T-helper 17 cell (primary cell): Measurements from ENCODE around the gene YWHAG. TPM values are rescaled to one million over a fixed set of nuclear protein-coding genes. Genes with fewer than 3 reads are reported as not detected.
"Not testable (repeated sequence)": the region's sequence is repeated elsewhere in the genome, so short reads cannot be mapped to it uniquely, and the experiment has no call there.

Experiments
- ATAC-seq: fragments of 150-1000 bp; cut with Tn5 transposase; 2 replicates; pipeline ENCODE4 v1.10.0; 2021; ENCODE audit warnings: mild to moderate bottlenecking, moderate library complexity
- DNase-seq, 3 donors: peaks; one replicate each; pipeline versions ENCODE4 v3.0.0 to v3.0.0-alpha.2; 2020 to 2021
- H3K9me3 ChIP-seq: one replicate; pipeline ENCODE4 v1.7.0; 2013; ENCODE audit warnings: low read length, mild to moderate bottlenecking; ENCODE audit not compliant: control insufficient read depth, poor library complexity, severe bottlenecking
- H3K27ac Mint-ChIP-seq: one replicate; pipeline ENCODE4 v1.8.0; 2022; ENCODE audit warnings: mild to moderate bottlenecking, moderate library complexity, mixed read lengths
- H3K27me3 Mint-ChIP-seq: one replicate; pipeline ENCODE4 v1.8.0; 2022; ENCODE audit warnings: mixed read lengths
- H3K36me3 Mint-ChIP-seq: one replicate; pipeline ENCODE4 v1.8.0; 2022; ENCODE audit warnings: low read depth, mixed read lengths
- H3K4me1 Mint-ChIP-seq: one replicate; pipeline ENCODE4 v1.8.0; 2022; ENCODE audit warnings: mild to moderate bottlenecking, mixed read lengths
- H3K4me3 Mint-ChIP-seq: one replicate; pipeline ENCODE4 v1.8.0; 2022; ENCODE audit warnings: mild to moderate bottlenecking, moderate library complexity, mixed read lengths
- total RNA-seq, 4 donors: library from RNA in 2 of 4; stranded (reverse) in 2 of 4; gene quantifications; one replicate each; pipeline ENCODE4 v1.2.3 and lab custom pipeline; 2022 to 2026

Gene YWHAG
- total RNA-seq, 2 donors from 2014 or later, result 26.0 to 32.7 TPM

- no peaks in the 10 kb centered on the region for H3K27me3 Mint-ChIP-seq
- H3K27ac Mint-ChIP-seq, result peak within 1 kb of the TSS; percentile 95
- no peaks in the 10 kb centered on the region for H3K9me3 ChIP-seq
- peak within 1 kb of the TSS; percentile 92 for H3K4me3 Mint-ChIP-seq
- no peaks in the 10 kb centered on the region for H3K36me3 Mint-ChIP-seq
- peaks cover 11% of the 10 kb centered on the region for H3K4me1 Mint-ChIP-seq
- DNase-seq, result peak; percentile 41 to 63 (median 54)
- ATAC-seq, result peak; percentile 71
Measured at GRCh38 chr7:76302347-76303201, 56.2 kb downstream of the YWHAG start, which contains the start of gene HSPB1. TSS of gene HSPB1 (plus strand) at chr7:76302673. CDS start at chr7:76302713, 40 bp downstream.

GRCh38 chr7:76301000-76301399 is 57.8 kb downstream of the YWHAG start:
- no peaks in the 10 kb centered on the region for H3K36me3 Mint-ChIP-seq
- H3K4me3 Mint-ChIP-seq, result no peak overlapping the region

GRCh38 chr7:76300166-76300731 is 58.5 kb downstream of the YWHAG start:
- Mint-ChIP-seq H3K27ac (no peak overlapping the region), H3K4me1 (peaks cover 14% of the 10 kb centered on the region), H3K4me3 (no peak overlapping the region), H3K27me3 (no peaks in the 10 kb centered on the region), H3K36me3 (no peaks in the 10 kb centered on the region)
- no peaks in the 10 kb centered on the region for H3K9me3 ChIP-seq
- DNase-seq (no peak), ATAC-seq (no peak)

More at GRCh38 chr7:76301000-76301399, 57.8 kb downstream of the YWHAG start:
- ATAC-seq, result no peak
- H3K27me3 Mint-ChIP-seq, result no peaks in the 10 kb centered on the region
- no peak overlapping the region for H3K27ac Mint-ChIP-seq
- no peak for DNase-seq
- H3K9me3 ChIP-seq, result no peaks in the 10 kb centered on the region
- H3K4me1 Mint-ChIP-seq, result peaks cover 14% of the 10 kb centered on the region

GRCh38 chr7:76296743-76297740 is 61.7 kb downstream of the YWHAG start:
- DNase-seq, result no peak
- H3K4me1 Mint-ChIP-seq, result peaks cover 8% of the 10 kb centered on the region
- no peak for ATAC-seq
- H3K9me3 ChIP-seq, result no peaks in the 10 kb centered on the region
- H3K27me3 Mint-ChIP-seq, result peaks cover 5% of the 10 kb centered on the region
- no peaks in the 10 kb centered on the region for H3K36me3 Mint-ChIP-seq
- no peak overlapping the region for H3K4me3 Mint-ChIP-seq
- no peak overlapping the region for H3K27ac Mint-ChIP-seq

GRCh38 chr7:76294344-76295024 is 64.3 kb downstream of the YWHAG start:
- H3K4me3 Mint-ChIP-seq, result no peak overlapping the region
- H3K4me1 Mint-ChIP-seq, result peaks cover 12% of the 10 kb centered on the region
- no peak for DNase-seq
- H3K27me3 Mint-ChIP-seq, result peaks cover 5% of the 10 kb centered on the region
- H3K9me3 ChIP-seq, result no peaks in the 10 kb centered on the region
- ATAC-seq, result no peak
- H3K36me3 Mint-ChIP-seq, result no peaks in the 10 kb centered on the region
- H3K27ac Mint-ChIP-seq, result no peak overlapping the region

GRCh38 chr7:76293407-76293901 is 65.3 kb downstream of the YWHAG start:
- no peak overlapping the region for H3K27ac Mint-ChIP-seq
- H3K9me3 ChIP-seq, result no peaks in the 10 kb centered on the region
- H3K36me3 Mint-ChIP-seq, result no peaks in the 10 kb centered on the region
- H3K4me1 Mint-ChIP-seq, result peaks cover 12% of the 10 kb centered on the region
- DNase-seq (no peak), ATAC-seq (no peak)
- no peak overlapping the region for H3K4me3 Mint-ChIP-seq
- H3K27me3 Mint-ChIP-seq, result peaks cover 5% of the 10 kb centered on the region

GRCh38 chr7:76292911-76293310 is 65.9 kb downstream of the YWHAG start:
- not testable (repeated sequence) for ATAC-seq, H3K4me3 Mint-ChIP-seq, H3K9me3 ChIP-seq, H3K27ac Mint-ChIP-seq, H3K36me3 Mint-ChIP-seq, H3K27me3 Mint-ChIP-seq, DNase-seq
- H3K4me1 Mint-ChIP-seq, result peaks cover 12% of the 10 kb centered on the region

GRCh38 chr7:76292213-76292573 is 66.6 kb downstream of the YWHAG start:
- no peak overlapping the region for H3K27ac Mint-ChIP-seq
- no peaks in the 10 kb centered on the region for H3K36me3 Mint-ChIP-seq
- no peaks in the 10 kb centered on the region for H3K9me3 ChIP-seq
- H3K4me3 Mint-ChIP-seq, result no peak overlapping the region
- ATAC-seq (no peak), DNase-seq (no peak)
- peaks cover 11% of the 10 kb centered on the region for H3K4me1 Mint-ChIP-seq
- H3K27me3 Mint-ChIP-seq, result peaks cover 5% of the 10 kb centered on the region

GRCh38 chr7:76291351-76292212 is 67.2 kb downstream of the YWHAG start:
- Mint-ChIP-seq H3K27ac (peak overlapping the region; percentile 29), H3K4me3 (no peak overlapping the region), H3K4me1 (peaks cover 9% of the 10 kb centered on the region), H3K36me3 (no peaks in the 10 kb centered on the region), H3K27me3 (peaks cover 5% of the 10 kb centered on the region)
- H3K9me3 ChIP-seq, result no peaks in the 10 kb centered on the region
- peak; percentile 93 for ATAC-seq
- DNase-seq, result peak; percentile 59 to 80 (median 72)

- ATAC-seq, H3K4me1 Mint-ChIP-seq, H3K4me3 Mint-ChIP-seq, H3K27me3 Mint-ChIP-seq, H3K36me3 Mint-ChIP-seq, DNase-seq, H3K9me3 ChIP-seq: not testable (repeated sequence)
- peak overlapping the region; percentile 29 for H3K27ac Mint-ChIP-seq
Measured at GRCh38 chr7:76290847-76291350, 67.9 kb downstream of the YWHAG start.

GRCh38 chr7:76286842-76287403 is 71.9 kb downstream of the YWHAG start:
- no peaks in the 10 kb centered on the region for H3K9me3 ChIP-seq
- H3K27me3 Mint-ChIP-seq, result peaks cover 15% of the 10 kb centered on the region
- H3K36me3 Mint-ChIP-seq, result peaks cover 1% of the 10 kb centered on the region
- H3K4me3 Mint-ChIP-seq, result no peak overlapping the region
- peaks cover 12% of the 10 kb centered on the region for H3K4me1 Mint-ChIP-seq
- DNase-seq, result no peak
- H3K27ac Mint-ChIP-seq, result no peak overlapping the region
- no peak for ATAC-seq
